Measurements from ENCODE around the gene KLHDC1.
"Not testable (repeated sequence)": the region's sequence is repeated elsewhere in the genome, so short reads cannot be mapped to it uniquely, and the experiment has no call there.

KLHDC1 gene

GRCh38 chr14:49727171-49727570, 34.3 kb downstream of the KLHDC1 start:
- no peak for DNase-seq

GRCh38 chr14:49732896-49733295, 40.0 kb downstream of the KLHDC1 start:
- DNase-seq = no peak

- DNase-seq = no peak
Measured at GRCh38 chr14:49733836-49734235, 40.9 kb downstream of the KLHDC1 start.

GRCh38 chr14:49735669-49736068, 42.7 kb downstream of the KLHDC1 start:
- DNase-seq = not testable (repeated sequence)

- no peak for DNase-seq
Measured at GRCh38 chr14:49745191-49745590, 52.3 kb downstream of the KLHDC1 start.

- not testable (repeated sequence) for DNase-seq
Measured at GRCh38 chr14:49746476-49746875, 53.6 kb downstream of the KLHDC1 start.

GRCh38 chr14:49754570-49755097, 61.7 kb downstream of the KLHDC1 start:
- DNase-seq = no peak

- DNase-seq = no peak
Measured at GRCh38 chr14:49755378-49755777, 62.5 kb downstream of the KLHDC1 start.

GRCh38 chr14:49761839-49762551, 69.1 kb downstream of the KLHDC1 start:
- no peak for DNase-seq

- no peak for DNase-seq
Measured at GRCh38 chr14:49766839-49767238, 73.9 kb downstream of the KLHDC1 start.

- no peak for DNase-seq
Measured at GRCh38 chr14:49767270-49767570, 74.3 kb downstream of the KLHDC1 start.

GRCh38 chr14:49767571-49768300, 74.8 kb downstream of the KLHDC1 start, which contains the start of gene KLHDC2:
TSS of gene KLHDC2 (plus strand) at chr14:49768153. CDS start at chr14:49768469, 316 bp downstream.
- peak; percentile 91 for DNase-seq

GRCh38 chr14:49768301-49769121, 75.6 kb downstream of the KLHDC1 start:
- peak; percentile 52 for DNase-seq

GRCh38 chr14:49769171-49769570, 76.3 kb downstream of the KLHDC1 start:
- DNase-seq = no peak

- DNase-seq = no peak
Measured at GRCh38 chr14:49769581-49770211, 76.8 kb downstream of the KLHDC1 start.

GRCh38 chr14:49770212-49770817, 77.4 kb downstream of the KLHDC1 start:
- no peak for DNase-seq

- DNase-seq = not testable (repeated sequence)
Measured at GRCh38 chr14:49771691-49772090, 78.8 kb downstream of the KLHDC1 start.

- DNase-seq = no peak
Measured at GRCh38 chr14:49774106-49774505, 81.2 kb downstream of the KLHDC1 start.

GRCh38 chr14:49778421-49778820, 85.5 kb downstream of the KLHDC1 start:
- DNase-seq = no peak

- not testable (repeated sequence) for DNase-seq
Measured at GRCh38 chr14:49781040-49781439, 88.1 kb downstream of the KLHDC1 start.

GRCh38 chr14:49783394-49784014, 90.6 kb downstream of the KLHDC1 start:
- no peak for DNase-seq

GRCh38 chr14:49786315-49786714, 93.4 kb downstream of the KLHDC1 start:
- no peak for DNase-seq

Data from NCI-H2171 treated with DMSO at 0.1 percent for 48 hours (cell line).